ENCODE measurements around the gene CD2AP. TPM values are rescaled to one million over a fixed set of nuclear protein-coding genes. Genes with fewer than 3 reads are reported as not detected.

The CD2AP gene
- total RNA-seq, 1 donor from 2014 or later, result 34.9 TPM

- Mint-ChIP-seq H3K9me3 (peaks cover 17% of the 10 kb centered on the region), H3K36me3 (no peaks in the 10 kb centered on the region), H3K4me3 (no peak overlapping the region), H3K27me3 (ENCODE audit: low read depth) (no peaks in the 10 kb centered on the region), H3K27ac (no peak overlapping the region), H3K4me1 (no peaks in the 10 kb centered on the region)
- TF ChIP-seq, protein P1, sequence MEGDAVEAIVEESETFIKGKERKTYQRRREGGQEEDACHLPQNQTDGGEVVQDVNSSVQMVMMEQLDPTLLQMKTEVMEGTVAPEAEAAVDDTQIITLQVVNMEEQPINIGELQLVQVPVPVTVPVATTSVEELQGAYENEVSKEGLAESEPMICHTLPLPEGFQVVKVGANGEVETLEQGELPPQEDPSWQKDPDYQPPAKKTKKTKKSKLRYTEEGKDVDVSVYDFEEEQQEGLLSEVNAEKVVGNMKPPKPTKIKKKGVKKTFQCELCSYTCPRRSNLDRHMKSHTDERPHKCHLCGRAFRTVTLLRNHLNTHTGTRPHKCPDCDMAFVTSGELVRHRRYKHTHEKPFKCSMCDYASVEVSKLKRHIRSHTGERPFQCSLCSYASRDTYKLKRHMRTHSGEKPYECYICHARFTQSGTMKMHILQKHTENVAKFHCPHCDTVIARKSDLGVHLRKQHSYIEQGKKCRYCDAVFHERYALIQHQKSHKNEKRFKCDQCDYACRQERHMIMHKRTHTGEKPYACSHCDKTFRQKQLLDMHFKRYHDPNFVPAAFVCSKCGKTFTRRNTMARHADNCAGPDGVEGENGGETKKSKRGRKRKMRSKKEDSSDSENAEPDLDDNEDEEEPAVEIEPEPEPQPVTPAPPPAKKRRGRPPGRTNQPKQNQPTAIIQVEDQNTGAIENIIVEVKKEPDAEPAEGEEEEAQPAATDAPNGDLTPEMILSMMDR (IDR thresholded peaks at IDR 0.05; ENCODE audit: unreplicated experiment), result no peak
- no peak for DNase-seq (ENCODE audit: low spot score in 2 of 2, unreplicated experiment in 2 of 2)
These were observed 12.5 kb upstream of the CD2AP start for GRCh38 chr6:47465117-47465516.

GRCh38 chr6:47471911-47472310 lies 5.7 kb upstream of the CD2AP start:
- no peak for DNase-seq (ENCODE audit: low spot score in 2 of 2, unreplicated experiment in 2 of 2)
- Mint-ChIP-seq H3K27ac (no peak overlapping the region), H3K27me3 (ENCODE audit: low read depth) (no peaks in the 10 kb centered on the region), H3K9me3 (peaks cover 30% of the 10 kb centered on the region), H3K36me3 (no peaks in the 10 kb centered on the region), H3K4me1 (peaks cover 12% of the 10 kb centered on the region), H3K4me3 (no peak overlapping the region)
- TF ChIP-seq, protein P1 (IDR thresholded peaks at IDR 0.05; ENCODE audit: unreplicated experiment), result no peak

DNA sequence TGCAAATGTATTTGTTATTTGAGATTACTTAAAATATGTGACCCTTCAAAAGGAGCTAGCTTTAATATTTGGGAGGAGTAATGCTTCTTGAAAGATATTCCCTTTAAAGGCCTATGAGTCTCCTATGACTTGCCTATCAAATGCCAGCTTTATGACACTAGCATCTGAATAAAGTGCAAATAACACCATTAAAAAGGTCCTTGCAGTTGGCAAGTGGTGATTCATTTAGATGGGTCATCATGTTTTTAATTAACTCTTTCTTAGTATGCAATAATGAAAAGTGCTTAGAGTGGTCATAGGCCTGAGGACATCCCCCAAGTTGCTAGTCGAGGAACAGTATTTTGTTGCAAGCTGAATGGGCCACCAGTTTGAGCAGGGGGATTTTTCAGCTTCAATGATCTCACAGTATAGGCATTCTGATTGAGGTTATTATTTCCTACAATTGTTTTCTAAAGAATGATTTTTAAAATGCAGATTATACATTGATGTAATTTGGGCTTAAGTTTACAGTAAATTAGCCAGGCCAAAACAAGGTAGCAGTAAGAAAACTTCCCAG lies 3.7 kb upstream of the CD2AP start:
- Mint-ChIP-seq H3K4me3 (no peak overlapping the region), H3K27me3 (ENCODE audit: low read depth) (no peaks in the 10 kb centered on the region), H3K27ac (no peak overlapping the region), H3K9me3 (peaks cover 20% of the 10 kb centered on the region), H3K36me3 (no peaks in the 10 kb centered on the region), H3K4me1 (peaks cover 15% of the 10 kb centered on the region)
- DNase-seq (ENCODE audit: low spot score in 2 of 2, unreplicated experiment in 2 of 2), result no peak
- TF ChIP-seq, protein P1 (IDR thresholded peaks at IDR 0.05; ENCODE audit: unreplicated experiment), result no peak

- Mint-ChIP-seq H3K27ac (no peak overlapping the region), H3K4me1 (peaks cover 27% of the 10 kb centered on the region), H3K27me3 (ENCODE audit: low read depth) (no peaks in the 10 kb centered on the region), H3K9me3 (peaks cover 14% of the 10 kb centered on the region), H3K4me3 (no peak overlapping the region), H3K36me3 (no peaks in the 10 kb centered on the region)
- DNase-seq (ENCODE audit: low spot score in 2 of 2, unreplicated experiment in 2 of 2), result no peak
- TF ChIP-seq, protein P1 (IDR thresholded peaks at IDR 0.05; ENCODE audit: unreplicated experiment), result no peak
These were observed 2.2 kb upstream of the CD2AP start for GRCh38 chr6:47475319-47475816.

DNA sequence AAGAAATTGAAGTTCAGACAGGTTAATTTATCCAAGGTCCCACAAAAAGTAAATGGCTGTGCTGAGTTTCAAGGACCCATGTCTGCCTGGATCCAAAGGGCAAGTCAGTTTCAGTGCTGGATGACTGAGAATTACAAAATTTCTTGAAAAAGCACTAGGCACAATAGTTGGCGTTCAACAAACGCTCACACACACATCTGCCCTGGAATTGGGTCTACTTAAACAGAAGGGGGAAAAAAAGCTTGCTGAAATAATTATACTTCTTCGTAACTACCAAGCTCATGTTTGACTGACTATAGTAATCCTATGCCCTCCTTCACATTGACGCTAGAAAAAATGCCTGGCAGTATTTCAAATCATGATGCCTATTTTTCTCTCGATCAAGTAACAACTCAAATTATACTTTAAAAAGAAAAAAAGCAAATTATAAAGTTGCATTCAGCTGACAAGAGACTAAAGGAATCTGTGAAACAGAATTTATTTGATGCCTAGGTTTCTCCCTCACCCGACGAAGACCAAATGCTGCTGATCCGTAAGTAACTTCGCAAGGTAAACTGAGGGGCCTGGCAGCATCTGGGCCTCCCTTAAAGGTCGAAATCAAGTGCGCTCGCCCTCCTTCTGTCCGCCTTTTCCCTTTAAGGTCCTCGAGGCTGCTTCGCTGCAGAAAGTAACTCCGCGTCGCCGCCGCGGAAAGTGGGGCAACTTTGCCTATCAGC lies 650 bp upstream of the CD2AP start:
- no peak for DNase-seq (ENCODE audit: low spot score in 2 of 2, unreplicated experiment in 2 of 2)
- H3K27me3 Mint-ChIP-seq (ENCODE audit: low read depth), result no peaks in the 10 kb centered on the region
- H3K9me3 Mint-ChIP-seq, result peaks cover 1% of the 10 kb centered on the region
- TF ChIP-seq, protein P1 (IDR thresholded peaks at IDR 0.05; ENCODE audit: unreplicated experiment), result no peak
- H3K4me3 Mint-ChIP-seq, result peak overlapping the region; percentile 99
- no peaks in the 10 kb centered on the region for H3K36me3 Mint-ChIP-seq
- H3K27ac Mint-ChIP-seq, result peak overlapping the region; percentile 98
- H3K4me1 Mint-ChIP-seq, result peaks cover 37% of the 10 kb centered on the region

All from mesothelial cell of epicardium (in vitro differentiated cells).